NT2/D1 (cell line): Measurements from ENCODE around the gene EHBP1L1.
A peak's percentile ranks its signal among the peaks of the same experiment; 100 is the strongest.

Experiments used
- DNase-seq: peaks from one replicate; pipeline ENCODE4 v3.0.0-alpha.2; 2011; ENCODE audit warnings: low read depth, low spot score
- H3K27me3 ChIP-seq: 2 replicates; pipeline ENCODE4 v1.6.0; 2011; ENCODE audit warnings: mild to moderate bottlenecking; ENCODE audit not compliant: insufficient read length, insufficient read depth
- H3K36me3 ChIP-seq: 2 replicates; pipeline ENCODE4 v1.6.1; 2011; ENCODE audit warnings: mild to moderate bottlenecking, low read length, mixed read lengths; ENCODE audit not compliant: insufficient read depth, insufficient read length
- H3K4me1 ChIP-seq: 2 replicates; pipeline ENCODE4 v1.5.1; 2011; ENCODE audit not compliant: insufficient read depth, insufficient read length
- H3K4me3 ChIP-seq: 2 replicates; pipeline ENCODE4 v1.5.1; 2011; ENCODE audit warnings: low read depth; ENCODE audit not compliant: insufficient read length
- H3K9ac ChIP-seq: 2 replicates; pipeline ENCODE4 v1.6.0; 2011; ENCODE audit warnings: low read depth; ENCODE audit not compliant: insufficient read length
- H3K9me3 ChIP-seq: 2 replicates; pipeline ENCODE4 v1.5.1; 2011; ENCODE audit warnings: mild to moderate bottlenecking, low read length; ENCODE audit not compliant: insufficient read depth
- SUZ12 ChIP-seq: IDR thresholded peaks from 2 replicates; pipeline ENCODE4 v1.6.1; 2011; ENCODE audit not compliant: insufficient read length, insufficient read depth; ENCODE audit errors: extremely low read depth
- YY1 ChIP-seq: IDR thresholded peaks from 2 replicates; pipeline ENCODE4 v1.6.1; 2011; ENCODE audit not compliant: insufficient read length, insufficient read depth
- ZNF274 ChIP-seq: IDR thresholded peaks from 2 replicates; pipeline ENCODE4 v1.6.1; 2011; ENCODE audit warnings: mild to moderate bottlenecking, low read depth, low read length

The EHBP1L1 gene

GRCh38 chr11:65589444-65590239, 13.8 kb downstream of the EHBP1L1 start:
- H3K9me3 ChIP-seq: no peaks in the 10 kb centered on the region
- no peak overlapping the region for H3K4me3 ChIP-seq
- H3K27me3 ChIP-seq: peaks cover 5% of the 10 kb centered on the region
- peak overlapping the region; percentile 51 for H3K9ac ChIP-seq
- H3K36me3 ChIP-seq: peaks cover 22% of the 10 kb centered on the region
- TF ChIP-seq YY1 (no peak), ZNF274 (no peak), SUZ12 (no peak)
- DNase-seq: no peak
- peaks cover 42% of the 10 kb centered on the region for H3K4me1 ChIP-seq

GRCh38 chr11:65590240-65590738, 14.4 kb downstream of the EHBP1L1 start:
- peaks cover 42% of the 10 kb centered on the region for H3K4me1 ChIP-seq
- H3K27me3 ChIP-seq: peaks cover 5% of the 10 kb centered on the region
- H3K9ac ChIP-seq: no peak overlapping the region
- H3K36me3 ChIP-seq: peaks cover 18% of the 10 kb centered on the region
- no peaks in the 10 kb centered on the region for H3K9me3 ChIP-seq
- TF ChIP-seq SUZ12 (no peak), ZNF274 (no peak), YY1 (no peak)
- DNase-seq: no peak
- no peak overlapping the region for H3K4me3 ChIP-seq

DNA sequence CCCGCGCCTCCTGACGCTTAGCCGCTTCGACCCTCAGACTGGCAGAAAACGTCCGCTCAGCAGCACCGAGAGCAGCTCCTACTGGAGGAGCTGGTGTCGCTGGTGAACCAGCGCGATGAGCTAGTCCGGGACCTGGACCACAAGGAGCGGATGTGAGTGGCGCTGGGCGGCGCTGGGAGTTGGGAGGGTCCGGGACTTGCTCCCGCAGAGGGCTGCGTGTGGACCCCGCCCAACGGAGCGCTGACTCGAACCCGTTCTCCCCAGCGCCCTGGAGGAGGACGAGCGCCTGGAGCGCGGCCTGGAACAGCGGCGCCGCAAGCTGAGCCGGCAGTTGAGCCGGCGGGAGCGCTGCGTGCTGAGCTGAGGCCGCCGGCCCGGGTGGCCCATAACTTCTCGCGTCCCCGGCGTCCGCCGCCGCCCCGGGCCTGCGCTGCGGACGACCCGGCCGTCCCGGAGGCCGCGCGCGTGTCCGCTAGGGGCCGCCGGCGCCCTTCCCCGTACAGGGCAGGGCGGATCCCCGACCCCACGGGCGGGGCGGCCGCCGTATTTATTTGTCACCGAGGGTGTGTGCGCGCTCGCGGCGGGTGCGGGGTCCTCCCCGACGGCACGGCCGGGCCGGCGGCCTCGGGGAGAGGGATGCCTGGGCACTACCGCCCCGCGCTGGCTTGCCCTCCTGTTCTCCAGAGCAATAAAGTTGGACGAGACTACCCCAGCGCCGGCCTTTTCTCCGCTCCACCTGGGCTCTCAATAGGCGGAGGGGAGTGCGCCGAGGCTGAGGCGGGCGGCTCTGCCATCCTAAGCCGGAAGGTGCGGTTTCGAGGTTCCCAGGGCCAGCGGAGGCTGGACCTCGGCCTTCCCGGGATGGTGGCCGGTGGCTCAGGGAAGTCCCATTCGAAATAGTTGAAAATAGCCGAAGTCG, 16.3 kb downstream of the EHBP1L1 start:
- Histone ChIP-seq H3K9ac (peak overlapping the region; percentile 84), H3K4me3 (peak overlapping the region; percentile 22), H3K27me3 (peaks cover 5% of the 10 kb centered on the region), H3K4me1 (peaks cover 46% of the 10 kb centered on the region), H3K9me3 (no peaks in the 10 kb centered on the region), H3K36me3 (peaks cover 22% of the 10 kb centered on the region)
- DNase-seq: peak; percentile 75
- TF ChIP-seq ZNF274: no peak
- no peak for TF ChIP-seq YY1
- TF ChIP-seq SUZ12: no peak

DNA sequence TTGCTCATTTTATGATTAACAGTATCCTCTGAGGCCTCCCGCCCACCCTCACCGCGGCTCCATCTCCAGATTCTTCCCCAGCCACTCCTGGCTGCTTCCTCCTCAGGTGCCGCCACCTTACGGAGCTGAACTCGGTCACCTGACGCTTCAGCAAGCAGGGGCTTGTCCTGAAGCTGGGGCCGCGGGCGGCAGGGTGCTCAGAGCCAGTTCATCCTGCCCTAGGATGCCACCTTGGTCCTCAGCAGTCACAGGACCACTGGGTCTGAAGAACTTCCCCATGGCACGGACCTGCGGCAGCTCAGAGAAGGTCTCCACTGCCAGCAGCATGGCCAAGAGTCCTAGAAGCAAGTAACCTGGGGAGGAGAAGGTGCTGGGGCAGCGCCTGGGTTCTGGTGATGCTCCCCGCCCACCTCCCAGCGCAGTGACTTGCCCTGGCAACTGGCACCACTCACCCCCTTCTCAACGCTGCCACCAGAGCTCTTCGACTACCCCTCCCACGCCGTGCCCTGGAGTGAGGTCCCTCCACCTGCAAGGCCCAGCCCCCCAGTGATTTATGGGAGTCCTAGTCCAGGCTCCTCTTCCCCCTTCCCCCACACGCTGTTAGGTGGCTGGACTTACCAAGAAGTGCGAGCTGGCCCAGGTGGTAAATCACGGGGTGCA, 17.1 kb downstream of the EHBP1L1 start:
- Histone ChIP-seq H3K9me3 (no peaks in the 10 kb centered on the region), H3K27me3 (peaks cover 5% of the 10 kb centered on the region), H3K36me3 (peaks cover 29% of the 10 kb centered on the region), H3K4me1 (peaks cover 38% of the 10 kb centered on the region), H3K4me3 (no peak overlapping the region), H3K9ac (peak overlapping the region; percentile 24)
- no peak for DNase-seq
- TF ChIP-seq SUZ12: no peak
- no peak for TF ChIP-seq YY1
- TF ChIP-seq ZNF274: no peak

DNA sequence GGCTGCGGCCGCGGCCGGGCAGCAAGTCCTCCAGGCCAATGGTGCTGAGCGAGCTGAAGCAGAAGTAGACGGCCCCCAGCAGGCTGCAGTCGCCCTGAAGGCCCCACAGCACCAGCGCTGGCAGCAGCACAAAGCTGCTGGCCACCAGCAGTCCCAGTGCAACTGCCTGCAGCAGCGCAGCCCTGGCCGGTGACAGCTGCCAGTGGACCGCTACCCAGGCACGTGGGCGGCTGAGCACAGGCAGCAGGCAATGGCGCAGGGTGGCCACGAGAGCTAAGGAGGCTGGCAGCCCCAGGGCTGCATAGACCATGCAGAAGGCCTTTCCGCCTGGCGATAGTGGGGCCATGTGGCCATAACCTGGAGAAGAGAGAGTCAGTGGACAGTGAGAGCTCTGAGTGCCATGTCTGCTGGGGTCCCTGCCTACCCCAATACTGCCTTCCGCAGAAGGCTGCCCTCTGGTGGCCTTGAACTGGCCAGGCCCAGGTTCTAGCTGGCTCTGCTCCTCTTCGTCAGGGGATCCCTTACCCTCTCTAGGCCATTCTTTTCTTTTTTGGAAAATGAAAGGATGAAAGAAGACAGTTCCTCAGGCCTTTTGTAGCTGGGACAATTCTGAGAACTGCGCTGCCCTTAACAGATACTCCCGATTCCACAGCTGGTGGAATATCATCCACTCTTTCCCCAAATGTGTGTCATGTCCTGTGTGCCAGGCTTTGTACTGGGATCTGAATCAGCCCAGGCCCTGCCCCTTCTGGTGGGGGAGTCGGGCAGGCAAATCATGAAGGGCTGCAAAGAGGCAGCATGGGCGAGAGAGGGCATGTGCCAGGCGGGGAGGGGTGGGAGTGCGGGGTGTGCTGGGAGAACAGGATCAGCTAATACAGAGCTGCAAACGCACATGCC, 17.9 kb downstream of the EHBP1L1 start:
- peaks cover 30% of the 10 kb centered on the region for H3K4me1 ChIP-seq
- no peak overlapping the region for H3K9ac ChIP-seq
- no peaks in the 10 kb centered on the region for H3K9me3 ChIP-seq
- H3K27me3 ChIP-seq: peaks cover 5% of the 10 kb centered on the region
- peaks cover 36% of the 10 kb centered on the region for H3K36me3 ChIP-seq
- H3K4me3 ChIP-seq: no peak overlapping the region
- TF ChIP-seq YY1: no peak
- no peak for TF ChIP-seq SUZ12
- no peak for TF ChIP-seq ZNF274
- DNase-seq: no peak

GRCh38 chr11:65595131-65595530, 19.3 kb downstream of the EHBP1L1 start:
- Histone ChIP-seq H3K4me3 (no peak overlapping the region), H3K27me3 (peaks cover 5% of the 10 kb centered on the region), H3K9ac (no peak overlapping the region), H3K9me3 (no peaks in the 10 kb centered on the region), H3K36me3 (peaks cover 46% of the 10 kb centered on the region), H3K4me1 (peaks cover 23% of the 10 kb centered on the region)
- no peak for DNase-seq
- TF ChIP-seq YY1 (no peak), SUZ12 (no peak), ZNF274 (no peak)
